ENCODE measurements around the gene JARID2. TPM values are rescaled to one million over a fixed set of nuclear protein-coding genes. Genes with fewer than 3 reads are reported as not detected.

The JARID2 gene
- total and polyA plus RNA-seq, 10 of the 15 experiments (the other 5 are each of a cell fraction or from before 2014, with no cell fraction given): 4.2 to 21.6 (median 11.7) TPM

DNA sequence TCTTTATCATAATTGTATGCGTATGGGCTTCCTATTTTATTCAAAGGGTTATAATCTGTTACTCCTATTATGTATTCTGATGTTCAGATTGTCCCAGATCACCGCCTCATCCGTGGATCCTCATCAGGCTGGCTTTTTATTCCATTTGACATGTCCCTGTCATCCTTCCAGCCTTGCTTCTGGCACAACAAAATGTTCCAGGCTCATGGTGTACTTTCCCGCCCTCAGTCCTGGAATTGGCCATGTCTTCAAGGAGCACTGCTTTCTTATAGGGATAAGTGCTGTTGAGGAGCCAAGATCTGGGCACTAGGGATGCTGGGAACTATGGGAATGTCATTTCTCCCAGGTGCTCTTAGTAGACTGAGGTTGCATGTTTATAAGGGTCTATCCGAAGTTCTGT, 207.8 kb downstream of the JARID2 start (continued):
- TF ChIP-seq, protein P1, sequence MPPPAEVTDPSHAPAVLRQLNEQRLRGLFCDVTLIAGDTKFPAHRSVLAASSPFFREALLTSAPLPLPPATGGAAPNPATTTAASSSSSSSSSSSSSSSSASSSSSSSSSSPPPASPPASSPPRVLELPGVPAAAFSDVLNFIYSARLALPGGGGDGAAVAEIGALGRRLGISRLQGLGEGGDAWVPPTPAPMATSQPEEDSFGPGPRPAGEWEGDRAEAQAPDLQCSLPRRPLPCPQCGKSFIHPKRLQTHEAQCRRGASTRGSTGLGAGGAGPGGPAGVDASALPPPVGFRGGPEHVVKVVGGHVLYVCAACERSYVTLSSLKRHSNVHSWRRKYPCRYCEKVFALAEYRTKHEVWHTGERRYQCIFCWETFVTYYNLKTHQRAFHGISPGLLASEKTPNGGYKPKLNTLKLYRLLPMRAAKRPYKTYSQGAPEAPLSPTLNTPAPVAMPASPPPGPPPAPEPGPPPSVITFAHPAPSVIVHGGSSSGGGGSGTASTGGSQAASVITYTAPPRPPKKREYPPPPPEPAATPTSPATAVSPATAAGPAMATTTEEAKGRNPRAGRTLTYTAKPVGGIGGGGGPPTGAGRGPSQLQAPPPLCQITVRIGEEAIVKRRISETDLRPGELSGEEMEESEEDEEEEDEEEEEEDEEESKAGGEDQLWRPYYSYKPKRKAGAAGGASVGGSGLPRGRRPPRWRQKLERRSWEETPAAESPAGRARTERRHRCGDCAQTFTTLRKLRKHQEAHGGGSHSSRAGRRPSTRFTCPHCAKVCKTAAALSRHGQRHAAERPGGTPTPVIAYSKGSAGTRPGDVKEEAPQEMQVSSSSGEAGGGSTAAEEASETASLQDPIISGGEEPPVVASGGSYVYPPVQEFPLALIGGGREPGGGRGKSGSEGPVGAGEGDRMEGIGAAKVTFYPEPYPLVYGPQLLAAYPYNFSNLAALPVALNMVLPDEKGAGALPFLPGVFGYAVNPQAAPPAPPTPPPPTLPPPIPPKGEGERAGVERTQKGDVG (CRISPR knock-in tag; IDR thresholded peaks at IDR 0.05): no peak
- TF ChIP-seq ETV6 (conservative IDR thresholded peaks at IDR 0.05 in 1 of 2, IDR thresholded peaks at IDR 0.05 in 1 of 2; ENCODE audit: borderline replicate concordance in 1 of 2, low read depth in 1 of 2) (no peak), TCF7 (IDR thresholded peaks at IDR 0.05; ENCODE audit: borderline replicate concordance) (no peak), NBN (IDR thresholded peaks at IDR 0.05) (no peak)
- TF ChIP-seq, protein P2, sequence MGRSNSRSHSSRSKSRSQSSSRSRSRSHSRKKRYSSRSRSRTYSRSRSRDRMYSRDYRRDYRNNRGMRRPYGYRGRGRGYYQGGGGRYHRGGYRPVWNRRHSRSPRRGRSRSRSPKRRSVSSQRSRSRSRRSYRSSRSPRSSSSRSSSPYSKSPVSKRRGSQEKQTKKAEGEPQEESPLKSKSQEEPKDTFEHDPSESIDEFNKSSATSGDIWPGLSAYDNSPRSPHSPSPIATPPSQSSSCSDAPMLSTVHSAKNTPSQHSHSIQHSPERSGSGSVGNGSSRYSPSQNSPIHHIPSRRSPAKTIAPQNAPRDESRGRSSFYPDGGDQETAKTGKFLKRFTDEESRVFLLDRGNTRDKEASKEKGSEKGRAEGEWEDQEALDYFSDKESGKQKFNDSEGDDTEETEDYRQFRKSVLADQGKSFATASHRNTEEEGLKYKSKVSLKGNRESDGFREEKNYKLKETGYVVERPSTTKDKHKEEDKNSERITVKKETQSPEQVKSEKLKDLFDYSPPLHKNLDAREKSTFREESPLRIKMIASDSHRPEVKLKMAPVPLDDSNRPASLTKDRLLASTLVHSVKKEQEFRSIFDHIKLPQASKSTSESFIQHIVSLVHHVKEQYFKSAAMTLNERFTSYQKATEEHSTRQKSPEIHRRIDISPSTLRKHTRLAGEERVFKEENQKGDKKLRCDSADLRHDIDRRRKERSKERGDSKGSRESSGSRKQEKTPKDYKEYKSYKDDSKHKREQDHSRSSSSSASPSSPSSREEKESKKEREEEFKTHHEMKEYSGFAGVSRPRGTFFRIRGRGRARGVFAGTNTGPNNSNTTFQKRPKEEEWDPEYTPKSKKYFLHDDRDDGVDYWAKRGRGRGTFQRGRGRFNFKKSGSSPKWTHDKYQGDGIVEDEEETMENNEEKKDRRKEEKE (IDR thresholded peaks at IDR 0.05): no peak
